Activated naive CD8-positive, alpha-beta T cell treated with anti-CD3 and anti-CD28 coated beads, Interleukin-2, amount 50 U/mL, for 24 hours (primary cell): ENCODE measurements around the gene FOXP1.

ENCODE experiments used
- ATAC-seq: fragments of 150-1000 bp; cut with Tn5 transposase; one replicate; pipeline ENCODE4 v1.10.0; 2021
- DNase-seq: peaks from one replicate; pipeline ENCODE4 v3.0.0; 2021
- H3K27ac Mint-ChIP-seq: one replicate; pipeline ENCODE4 v1.8.0; 2021; ENCODE audit warnings: mild to moderate bottlenecking, mixed read lengths
- H3K27me3 Mint-ChIP-seq: one replicate; pipeline ENCODE4 v1.8.0; 2021; ENCODE audit warnings: mixed read lengths
- H3K36me3 Mint-ChIP-seq: one replicate; pipeline ENCODE4 v1.8.0; 2021; ENCODE audit warnings: low read depth, mixed read lengths
- H3K4me1 Mint-ChIP-seq: one replicate; pipeline ENCODE4 v1.8.0; 2021; ENCODE audit warnings: mixed read lengths
- H3K4me3 Mint-ChIP-seq: one replicate; pipeline ENCODE4 v1.8.0; 2021; ENCODE audit warnings: mild to moderate bottlenecking, moderate library complexity, mixed read lengths
- H3K9me3 Mint-ChIP-seq: one replicate; pipeline ENCODE4 v1.8.0; 2021; ENCODE audit warnings: mixed read lengths

The FOXP1 gene

GRCh38 chr3:71450162-71450561, 133.4 kb downstream of the FOXP1 start:
- H3K9me3 Mint-ChIP-seq = no peaks in the 10 kb centered on the region
- no peak for ATAC-seq
- peaks cover 96% of the 10 kb centered on the region for H3K4me1 Mint-ChIP-seq
- H3K27me3 Mint-ChIP-seq = no peaks in the 10 kb centered on the region
- no peak for DNase-seq
- peak overlapping the region; percentile 65 for H3K4me3 Mint-ChIP-seq
- H3K36me3 Mint-ChIP-seq = no peaks in the 10 kb centered on the region
- H3K27ac Mint-ChIP-seq = peak overlapping the region; percentile 88

- Mint-ChIP-seq H3K27me3 (no peaks in the 10 kb centered on the region), H3K27ac (peak overlapping the region; percentile 76), H3K4me1 (peaks cover 97% of the 10 kb centered on the region), H3K9me3 (no peaks in the 10 kb centered on the region), H3K4me3 (peak overlapping the region; percentile 30), H3K36me3 (peaks cover 4% of the 10 kb centered on the region)
- ATAC-seq (peak; percentile 71), DNase-seq (no peak)
Observed at GRCh38 chr3:71447803-71448202, 135.7 kb downstream of the FOXP1 start.

DNA sequence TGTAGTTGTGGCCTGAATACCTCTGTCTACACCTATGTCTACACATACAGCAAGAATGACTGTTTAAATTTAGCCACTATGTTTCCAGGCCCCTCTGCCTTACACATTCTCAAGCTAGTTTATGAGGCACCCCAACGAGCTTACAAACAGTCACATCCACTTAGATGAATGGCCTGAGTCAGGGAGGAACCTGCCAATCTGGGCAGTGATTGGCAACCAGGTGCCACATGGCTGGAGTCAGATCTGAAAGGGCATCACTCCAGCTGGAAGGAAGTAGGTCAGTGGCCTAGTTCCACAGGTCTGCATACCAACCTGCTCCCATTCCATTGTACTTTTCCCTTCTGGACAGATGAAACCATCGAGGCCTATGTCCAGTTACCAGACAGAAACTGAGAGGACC, 136.3 kb downstream of the FOXP1 start:
- Mint-ChIP-seq H3K36me3 (peaks cover 4% of the 10 kb centered on the region), H3K4me1 (peaks cover 96% of the 10 kb centered on the region), H3K9me3 (no peaks in the 10 kb centered on the region), H3K27ac (peak overlapping the region; percentile 76), H3K4me3 (no peak overlapping the region), H3K27me3 (no peaks in the 10 kb centered on the region)
- DNase-seq = no peak
- no peak for ATAC-seq

GRCh38 chr3:71446734-71447133, 136.8 kb downstream of the FOXP1 start:
- Mint-ChIP-seq H3K4me1 (peaks cover 96% of the 10 kb centered on the region), H3K27me3 (no peaks in the 10 kb centered on the region), H3K27ac (peak overlapping the region; percentile 76), H3K4me3 (no peak overlapping the region), H3K9me3 (no peaks in the 10 kb centered on the region), H3K36me3 (peaks cover 4% of the 10 kb centered on the region)
- DNase-seq = no peak
- no peak for ATAC-seq

GRCh38 chr3:71446260-71446659, 137.3 kb downstream of the FOXP1 start:
- H3K4me3 Mint-ChIP-seq = no peak overlapping the region
- peak overlapping the region; percentile 65 for H3K27ac Mint-ChIP-seq
- peaks cover 4% of the 10 kb centered on the region for H3K36me3 Mint-ChIP-seq
- peaks cover 96% of the 10 kb centered on the region for H3K4me1 Mint-ChIP-seq
- DNase-seq = no peak
- H3K9me3 Mint-ChIP-seq = no peaks in the 10 kb centered on the region
- H3K27me3 Mint-ChIP-seq = no peaks in the 10 kb centered on the region
- ATAC-seq = no peak

GRCh38 chr3:71444861-71445259, 138.7 kb downstream of the FOXP1 start:
- Mint-ChIP-seq H3K27ac (peak overlapping the region; percentile 93), H3K9me3 (no peaks in the 10 kb centered on the region), H3K27me3 (no peaks in the 10 kb centered on the region), H3K4me3 (peak overlapping the region; percentile 63), H3K4me1 (peaks cover 96% of the 10 kb centered on the region), H3K36me3 (peaks cover 4% of the 10 kb centered on the region)
- no peak for ATAC-seq
- no peak for DNase-seq

DNA sequence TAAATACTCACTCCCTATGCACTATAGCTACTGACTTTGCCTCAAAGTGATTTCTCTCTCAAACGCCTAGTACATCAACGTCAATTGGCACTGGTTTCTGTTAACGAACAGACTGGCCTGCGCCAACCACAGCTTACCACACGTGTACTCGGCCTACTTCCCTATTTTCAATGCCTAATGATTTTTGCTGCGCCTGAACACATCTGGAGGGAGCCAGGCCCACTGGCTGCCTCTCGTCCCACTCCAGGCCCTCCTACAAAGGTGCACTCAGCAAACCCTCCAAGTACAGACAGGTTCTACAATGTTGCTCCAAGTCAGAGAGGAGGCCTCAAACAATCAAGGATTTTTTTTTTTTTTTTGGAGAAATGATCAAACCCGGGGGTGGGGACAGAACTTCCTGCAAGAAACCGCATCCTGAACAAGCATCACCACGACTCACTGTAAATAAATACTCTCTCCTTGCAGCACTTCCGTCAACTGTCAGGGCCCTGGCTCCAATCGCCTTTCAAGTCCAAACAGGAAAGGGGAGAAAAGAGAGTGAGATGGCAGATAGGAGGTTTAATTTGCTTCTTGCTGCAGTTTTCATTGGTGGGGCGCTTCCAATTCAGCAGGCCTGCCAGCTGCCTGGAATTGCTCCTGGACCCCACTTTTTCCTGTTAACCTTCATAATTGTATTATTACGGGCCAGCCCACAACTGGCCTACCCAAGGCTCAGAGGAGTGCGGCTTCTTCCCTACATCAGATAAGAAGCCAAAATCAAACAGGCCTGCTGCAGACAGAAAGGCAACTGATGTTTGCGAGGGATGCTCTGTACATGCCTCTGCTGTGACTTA, 139.3 kb downstream of the FOXP1 start:
- Mint-ChIP-seq H3K4me1 (peaks cover 96% of the 10 kb centered on the region), H3K27ac (peak overlapping the region; percentile 93), H3K36me3 (peaks cover 4% of the 10 kb centered on the region), H3K27me3 (no peaks in the 10 kb centered on the region), H3K4me3 (peak overlapping the region; percentile 63), H3K9me3 (no peaks in the 10 kb centered on the region)
- peak; percentile 53 for ATAC-seq
- DNase-seq = peak; percentile 63

DNA sequence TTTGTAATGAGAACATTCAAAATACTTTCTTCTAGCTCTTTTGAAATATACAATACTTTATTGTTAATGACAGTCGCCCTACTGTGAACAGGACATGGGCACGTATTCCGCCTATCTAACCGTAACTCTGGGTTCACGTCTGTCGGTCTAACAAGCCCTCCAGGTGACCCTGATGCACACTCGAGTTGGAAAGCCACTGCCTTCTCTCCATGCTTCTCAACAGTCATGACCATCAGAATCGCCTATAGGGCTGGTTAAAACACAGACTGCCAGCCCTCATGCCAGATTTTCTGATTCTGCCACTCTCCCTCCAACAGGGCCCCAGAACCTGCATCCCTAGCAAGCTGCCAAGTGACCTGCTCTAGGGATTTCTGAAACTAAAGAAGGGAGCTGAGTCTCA, 140.2 kb downstream of the FOXP1 start:
- H3K4me3 Mint-ChIP-seq = peak overlapping the region; percentile 49

DNA sequence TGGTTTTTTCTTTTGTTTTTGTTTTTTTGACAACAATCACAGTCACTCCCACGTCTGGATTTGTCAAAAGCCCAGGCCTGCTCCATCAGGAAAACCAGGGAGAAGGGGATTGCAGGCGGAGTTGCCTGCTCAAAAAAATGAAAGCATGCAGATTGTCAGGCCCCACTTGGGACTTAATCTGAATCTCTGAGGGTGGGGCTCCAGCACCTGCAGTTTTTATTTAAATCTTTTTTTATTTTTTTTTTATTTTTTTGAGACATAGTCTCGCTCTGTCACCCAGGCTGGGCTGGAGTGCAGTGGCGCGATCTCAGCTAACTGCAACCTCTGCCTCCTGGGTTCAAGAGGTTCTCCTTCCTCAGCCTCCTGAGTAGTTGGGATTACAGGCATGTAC, 140.9 kb downstream of the FOXP1 start:
- Mint-ChIP-seq H3K27ac (peak overlapping the region; percentile 93), H3K27me3 (no peaks in the 10 kb centered on the region), H3K4me3 (peak overlapping the region; percentile 65), H3K9me3 (no peaks in the 10 kb centered on the region), H3K36me3 (peaks cover 4% of the 10 kb centered on the region), H3K4me1 (peaks cover 96% of the 10 kb centered on the region)
- DNase-seq (no peak), ATAC-seq (no peak)

More for the DNA sequence above, 140.2 kb downstream of the FOXP1 start:
- Mint-ChIP-seq H3K9me3 (no peaks in the 10 kb centered on the region), H3K36me3 (peaks cover 4% of the 10 kb centered on the region), H3K27me3 (no peaks in the 10 kb centered on the region), H3K27ac (peak overlapping the region; percentile 93), H3K4me1 (peaks cover 96% of the 10 kb centered on the region)
- DNase-seq (no peak), ATAC-seq (no peak)

- Mint-ChIP-seq H3K27me3 (no peaks in the 10 kb centered on the region), H3K4me3 (peak overlapping the region; percentile 65), H3K9me3 (no peaks in the 10 kb centered on the region), H3K4me1 (peaks cover 96% of the 10 kb centered on the region), H3K27ac (peak overlapping the region; percentile 72), H3K36me3 (peaks cover 4% of the 10 kb centered on the region)
- ATAC-seq (no peak), DNase-seq (no peak)
Observed at GRCh38 chr3:71441925-71442651, 141.4 kb downstream of the FOXP1 start.

GRCh38 chr3:71441217-71441924, 142.2 kb downstream of the FOXP1 start:
- peaks cover 4% of the 10 kb centered on the region for H3K36me3 Mint-ChIP-seq
- H3K9me3 Mint-ChIP-seq = no peaks in the 10 kb centered on the region
- ATAC-seq = peak; percentile 30
- peak overlapping the region; percentile 30 for H3K4me3 Mint-ChIP-seq
- peak overlapping the region; percentile 72 for H3K27ac Mint-ChIP-seq
- no peaks in the 10 kb centered on the region for H3K27me3 Mint-ChIP-seq
- H3K4me1 Mint-ChIP-seq = peaks cover 96% of the 10 kb centered on the region
- DNase-seq = no peak

- Mint-ChIP-seq H3K27ac (peak overlapping the region; percentile 62), H3K27me3 (no peaks in the 10 kb centered on the region), H3K4me3 (no peak overlapping the region), H3K9me3 (peaks cover 6% of the 10 kb centered on the region), H3K36me3 (peaks cover 5% of the 10 kb centered on the region), H3K4me1 (peaks cover 90% of the 10 kb centered on the region)
- DNase-seq (no peak), ATAC-seq (no peak)
Observed at GRCh38 chr3:71438904-71439303, 144.6 kb downstream of the FOXP1 start.

DNA sequence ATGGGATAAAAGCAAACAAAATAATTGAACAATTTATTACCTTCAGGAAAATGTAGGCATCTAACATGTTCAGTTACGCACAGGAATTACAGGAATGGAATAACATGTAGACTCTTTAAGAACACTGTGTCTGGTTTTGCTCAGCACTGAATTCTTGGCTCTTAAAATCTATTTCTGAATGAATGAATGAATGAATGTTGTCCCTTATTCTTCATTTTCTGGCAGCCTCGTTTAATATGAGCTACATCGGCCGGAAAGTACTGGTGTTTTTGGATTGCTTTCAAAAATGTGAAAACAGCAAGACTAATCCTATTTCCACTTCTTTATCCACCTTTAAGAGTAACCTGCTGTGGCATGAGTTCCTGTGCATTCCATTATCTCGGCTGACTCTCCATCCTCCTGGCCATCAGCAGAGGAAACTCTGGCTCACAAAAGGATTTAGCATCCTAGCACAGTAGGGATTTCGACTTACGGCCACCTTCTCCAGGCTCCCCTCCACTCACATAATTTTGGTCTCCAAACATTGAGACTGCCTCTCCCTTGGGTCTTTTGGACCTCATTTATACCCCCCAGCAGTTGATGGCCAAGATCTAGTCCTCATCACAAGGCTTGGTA, 145.3 kb downstream of the FOXP1 start:
- peaks cover 6% of the 10 kb centered on the region for H3K9me3 Mint-ChIP-seq
- ATAC-seq (no peak), DNase-seq (no peak)
- H3K27ac Mint-ChIP-seq = peak overlapping the region; percentile 62
- H3K27me3 Mint-ChIP-seq = no peaks in the 10 kb centered on the region
- H3K36me3 Mint-ChIP-seq = peaks cover 5% of the 10 kb centered on the region
- peaks cover 90% of the 10 kb centered on the region for H3K4me1 Mint-ChIP-seq
- H3K4me3 Mint-ChIP-seq = peak overlapping the region; percentile 28

DNA sequence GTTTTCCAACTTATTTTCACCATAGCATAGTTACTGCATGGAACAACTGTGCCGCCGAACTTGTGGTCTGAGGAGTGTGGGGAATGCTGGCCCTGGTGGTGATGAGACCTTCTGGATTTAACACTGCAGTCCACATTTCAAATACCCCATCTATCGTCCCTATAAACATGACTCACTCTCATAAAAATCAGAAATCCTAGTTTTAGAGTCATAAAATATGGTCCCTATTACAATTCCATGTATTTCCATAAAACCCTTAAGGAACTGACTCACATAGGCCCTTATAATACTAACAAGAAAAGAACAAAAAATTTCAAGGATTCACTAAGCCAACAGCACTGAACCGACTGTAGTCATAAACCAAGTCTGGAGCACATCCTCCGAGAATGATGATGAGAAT, 147.2 kb downstream of the FOXP1 start:
- H3K9me3 Mint-ChIP-seq = peaks cover 6% of the 10 kb centered on the region
- ATAC-seq (no peak), DNase-seq (no peak)
- H3K4me1 Mint-ChIP-seq = peaks cover 92% of the 10 kb centered on the region
- peaks cover 5% of the 10 kb centered on the region for H3K36me3 Mint-ChIP-seq
- H3K4me3 Mint-ChIP-seq = no peak overlapping the region
- peak overlapping the region; percentile 28 for H3K27ac Mint-ChIP-seq
- no peaks in the 10 kb centered on the region for H3K27me3 Mint-ChIP-seq
